Measurements from ENCODE around the gene COPZ1. TPM values are rescaled to one million over a fixed set of nuclear protein-coding genes. Genes with fewer than 3 reads are reported as not detected.
A peak's percentile ranks its signal among the peaks of the same experiment; 100 is the strongest.

Gene COPZ1
- total and polyA plus RNA-seq, 9 of the 15 experiments (the other 6 are each of a cell fraction or from before 2014, with no cell fraction given), result 137 to 487 (median 233) TPM

DNA sequence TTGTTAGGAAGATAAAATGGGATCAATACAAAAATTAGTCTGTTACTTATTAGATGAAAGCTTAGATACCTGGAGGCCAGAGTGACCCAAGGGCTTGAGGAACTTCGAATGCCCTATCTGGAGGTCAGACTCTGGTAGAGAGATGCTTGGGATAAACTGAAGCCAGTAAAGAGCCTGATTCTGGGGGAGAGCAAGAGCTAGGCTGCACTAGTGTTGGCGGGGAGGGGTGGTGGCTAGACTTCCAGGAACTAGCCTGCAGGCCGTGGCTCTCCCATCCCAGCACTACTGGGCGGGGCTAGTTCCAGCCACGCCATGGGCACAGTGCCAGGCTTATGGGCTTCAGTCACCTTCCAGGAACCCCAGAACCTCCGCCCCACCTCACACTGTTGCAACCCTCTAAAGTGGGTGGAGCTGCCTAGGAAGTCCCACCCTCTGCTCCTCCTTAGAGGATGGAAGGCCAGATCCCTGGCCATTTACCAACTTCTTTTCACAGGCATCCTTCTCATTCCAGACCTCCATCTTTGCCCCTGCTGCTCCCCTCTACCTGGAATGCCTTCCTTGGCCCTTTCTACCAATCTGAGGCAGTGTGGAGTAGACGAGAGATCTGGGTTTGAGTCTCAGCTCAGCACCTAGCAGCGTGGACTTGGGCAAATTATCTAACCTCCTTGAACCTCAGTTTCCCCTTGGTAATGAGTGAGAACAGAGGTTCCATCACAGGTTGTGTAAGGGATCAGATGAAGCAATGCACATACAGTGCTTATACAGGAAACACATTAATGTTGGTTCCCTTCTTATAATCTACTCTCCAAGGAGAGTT is 17.8 kb upstream of the COPZ1 start (continued):
- TF ChIP-seq, protein P1, sequence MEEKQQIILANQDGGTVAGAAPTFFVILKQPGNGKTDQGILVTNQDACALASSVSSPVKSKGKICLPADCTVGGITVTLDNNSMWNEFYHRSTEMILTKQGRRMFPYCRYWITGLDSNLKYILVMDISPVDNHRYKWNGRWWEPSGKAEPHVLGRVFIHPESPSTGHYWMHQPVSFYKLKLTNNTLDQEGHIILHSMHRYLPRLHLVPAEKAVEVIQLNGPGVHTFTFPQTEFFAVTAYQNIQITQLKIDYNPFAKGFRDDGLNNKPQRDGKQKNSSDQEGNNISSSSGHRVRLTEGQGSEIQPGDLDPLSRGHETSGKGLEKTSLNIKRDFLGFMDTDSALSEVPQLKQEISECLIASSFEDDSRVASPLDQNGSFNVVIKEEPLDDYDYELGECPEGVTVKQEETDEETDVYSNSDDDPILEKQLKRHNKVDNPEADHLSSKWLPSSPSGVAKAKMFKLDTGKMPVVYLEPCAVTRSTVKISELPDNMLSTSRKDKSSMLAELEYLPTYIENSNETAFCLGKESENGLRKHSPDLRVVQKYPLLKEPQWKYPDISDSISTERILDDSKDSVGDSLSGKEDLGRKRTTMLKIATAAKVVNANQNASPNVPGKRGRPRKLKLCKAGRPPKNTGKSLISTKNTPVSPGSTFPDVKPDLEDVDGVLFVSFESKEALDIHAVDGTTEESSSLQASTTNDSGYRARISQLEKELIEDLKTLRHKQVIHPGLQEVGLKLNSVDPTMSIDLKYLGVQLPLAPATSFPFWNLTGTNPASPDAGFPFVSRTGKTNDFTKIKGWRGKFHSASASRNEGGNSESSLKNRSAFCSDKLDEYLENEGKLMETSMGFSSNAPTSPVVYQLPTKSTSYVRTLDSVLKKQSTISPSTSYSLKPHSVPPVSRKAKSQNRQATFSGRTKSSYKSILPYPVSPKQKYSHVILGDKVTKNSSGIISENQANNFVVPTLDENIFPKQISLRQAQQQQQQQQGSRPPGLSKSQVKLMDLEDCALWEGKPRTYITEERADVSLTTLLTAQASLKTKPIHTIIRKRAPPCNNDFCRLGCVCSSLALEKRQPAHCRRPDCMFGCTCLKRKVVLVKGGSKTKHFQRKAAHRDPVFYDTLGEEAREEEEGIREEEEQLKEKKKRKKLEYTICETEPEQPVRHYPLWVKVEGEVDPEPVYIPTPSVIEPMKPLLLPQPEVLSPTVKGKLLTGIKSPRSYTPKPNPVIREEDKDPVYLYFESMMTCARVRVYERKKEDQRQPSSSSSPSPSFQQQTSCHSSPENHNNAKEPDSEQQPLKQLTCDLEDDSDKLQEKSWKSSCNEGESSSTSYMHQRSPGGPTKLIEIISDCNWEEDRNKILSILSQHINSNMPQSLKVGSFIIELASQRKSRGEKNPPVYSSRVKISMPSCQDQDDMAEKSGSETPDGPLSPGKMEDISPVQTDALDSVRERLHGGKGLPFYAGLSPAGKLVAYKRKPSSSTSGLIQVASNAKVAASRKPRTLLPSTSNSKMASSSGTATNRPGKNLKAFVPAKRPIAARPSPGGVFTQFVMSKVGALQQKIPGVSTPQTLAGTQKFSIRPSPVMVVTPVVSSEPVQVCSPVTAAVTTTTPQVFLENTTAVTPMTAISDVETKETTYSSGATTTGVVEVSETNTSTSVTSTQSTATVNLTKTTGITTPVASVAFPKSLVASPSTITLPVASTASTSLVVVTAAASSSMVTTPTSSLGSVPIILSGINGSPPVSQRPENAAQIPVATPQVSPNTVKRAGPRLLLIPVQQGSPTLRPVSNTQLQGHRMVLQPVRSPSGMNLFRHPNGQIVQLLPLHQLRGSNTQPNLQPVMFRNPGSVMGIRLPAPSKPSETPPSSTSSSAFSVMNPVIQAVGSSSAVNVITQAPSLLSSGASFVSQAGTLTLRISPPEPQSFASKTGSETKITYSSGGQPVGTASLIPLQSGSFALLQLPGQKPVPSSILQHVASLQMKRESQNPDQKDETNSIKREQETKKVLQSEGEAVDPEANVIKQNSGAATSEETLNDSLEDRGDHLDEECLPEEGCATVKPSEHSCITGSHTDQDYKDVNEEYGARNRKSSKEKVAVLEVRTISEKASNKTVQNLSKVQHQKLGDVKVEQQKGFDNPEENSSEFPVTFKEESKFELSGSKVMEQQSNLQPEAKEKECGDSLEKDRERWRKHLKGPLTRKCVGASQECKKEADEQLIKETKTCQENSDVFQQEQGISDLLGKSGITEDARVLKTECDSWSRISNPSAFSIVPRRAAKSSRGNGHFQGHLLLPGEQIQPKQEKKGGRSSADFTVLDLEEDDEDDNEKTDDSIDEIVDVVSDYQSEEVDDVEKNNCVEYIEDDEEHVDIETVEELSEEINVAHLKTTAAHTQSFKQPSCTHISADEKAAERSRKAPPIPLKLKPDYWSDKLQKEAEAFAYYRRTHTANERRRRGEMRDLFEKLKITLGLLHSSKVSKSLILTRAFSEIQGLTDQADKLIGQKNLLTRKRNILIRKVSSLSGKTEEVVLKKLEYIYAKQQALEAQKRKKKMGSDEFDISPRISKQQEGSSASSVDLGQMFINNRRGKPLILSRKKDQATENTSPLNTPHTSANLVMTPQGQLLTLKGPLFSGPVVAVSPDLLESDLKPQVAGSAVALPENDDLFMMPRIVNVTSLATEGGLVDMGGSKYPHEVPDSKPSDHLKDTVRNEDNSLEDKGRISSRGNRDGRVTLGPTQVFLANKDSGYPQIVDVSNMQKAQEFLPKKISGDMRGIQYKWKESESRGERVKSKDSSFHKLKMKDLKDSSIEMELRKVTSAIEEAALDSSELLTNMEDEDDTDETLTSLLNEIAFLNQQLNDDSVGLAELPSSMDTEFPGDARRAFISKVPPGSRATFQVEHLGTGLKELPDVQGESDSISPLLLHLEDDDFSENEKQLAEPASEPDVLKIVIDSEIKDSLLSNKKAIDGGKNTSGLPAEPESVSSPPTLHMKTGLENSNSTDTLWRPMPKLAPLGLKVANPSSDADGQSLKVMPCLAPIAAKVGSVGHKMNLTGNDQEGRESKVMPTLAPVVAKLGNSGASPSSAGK (IDR thresholded peaks at IDR 0.05), result no peak
- TF ChIP-seq RNF2 (IDR thresholded peaks at IDR 0.05), result peak; percentile 66; the same call in 1 of the 2 replicates
- TF ChIP-seq NCOR1 (IDR thresholded peaks at IDR 0.05), result peak; percentile 64
- TF ChIP-seq SAFB (IDR thresholded peaks at IDR 0.05; ENCODE audit: borderline replicate concordance, low read depth, low read length), result no peak
- no peak; the same call in 1 of the 2 replicates for TF ChIP-seq DNMT1 (IDR thresholded peaks at IDR 0.05)
- TF ChIP-seq BRCA1 (IDR thresholded peaks at IDR 0.05), result no peak
- TF ChIP-seq BRCA1 (CRISPR knock-in tag; IDR thresholded peaks at IDR 0.05), result no peak
- TF ChIP-seq, protein P2, sequence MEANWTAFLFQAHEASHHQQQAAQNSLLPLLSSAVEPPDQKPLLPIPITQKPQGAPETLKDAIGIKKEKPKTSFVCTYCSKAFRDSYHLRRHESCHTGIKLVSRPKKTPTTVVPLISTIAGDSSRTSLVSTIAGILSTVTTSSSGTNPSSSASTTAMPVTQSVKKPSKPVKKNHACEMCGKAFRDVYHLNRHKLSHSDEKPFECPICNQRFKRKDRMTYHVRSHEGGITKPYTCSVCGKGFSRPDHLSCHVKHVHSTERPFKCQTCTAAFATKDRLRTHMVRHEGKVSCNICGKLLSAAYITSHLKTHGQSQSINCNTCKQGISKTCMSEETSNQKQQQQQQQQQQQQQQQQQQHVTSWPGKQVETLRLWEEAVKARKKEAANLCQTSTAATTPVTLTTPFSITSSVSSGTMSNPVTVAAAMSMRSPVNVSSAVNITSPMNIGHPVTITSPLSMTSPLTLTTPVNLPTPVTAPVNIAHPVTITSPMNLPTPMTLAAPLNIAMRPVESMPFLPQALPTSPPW (CRISPR knock-in tag; IDR thresholded peaks at IDR 0.05), result peak; percentile 84
- TF ChIP-seq, protein P3, sequence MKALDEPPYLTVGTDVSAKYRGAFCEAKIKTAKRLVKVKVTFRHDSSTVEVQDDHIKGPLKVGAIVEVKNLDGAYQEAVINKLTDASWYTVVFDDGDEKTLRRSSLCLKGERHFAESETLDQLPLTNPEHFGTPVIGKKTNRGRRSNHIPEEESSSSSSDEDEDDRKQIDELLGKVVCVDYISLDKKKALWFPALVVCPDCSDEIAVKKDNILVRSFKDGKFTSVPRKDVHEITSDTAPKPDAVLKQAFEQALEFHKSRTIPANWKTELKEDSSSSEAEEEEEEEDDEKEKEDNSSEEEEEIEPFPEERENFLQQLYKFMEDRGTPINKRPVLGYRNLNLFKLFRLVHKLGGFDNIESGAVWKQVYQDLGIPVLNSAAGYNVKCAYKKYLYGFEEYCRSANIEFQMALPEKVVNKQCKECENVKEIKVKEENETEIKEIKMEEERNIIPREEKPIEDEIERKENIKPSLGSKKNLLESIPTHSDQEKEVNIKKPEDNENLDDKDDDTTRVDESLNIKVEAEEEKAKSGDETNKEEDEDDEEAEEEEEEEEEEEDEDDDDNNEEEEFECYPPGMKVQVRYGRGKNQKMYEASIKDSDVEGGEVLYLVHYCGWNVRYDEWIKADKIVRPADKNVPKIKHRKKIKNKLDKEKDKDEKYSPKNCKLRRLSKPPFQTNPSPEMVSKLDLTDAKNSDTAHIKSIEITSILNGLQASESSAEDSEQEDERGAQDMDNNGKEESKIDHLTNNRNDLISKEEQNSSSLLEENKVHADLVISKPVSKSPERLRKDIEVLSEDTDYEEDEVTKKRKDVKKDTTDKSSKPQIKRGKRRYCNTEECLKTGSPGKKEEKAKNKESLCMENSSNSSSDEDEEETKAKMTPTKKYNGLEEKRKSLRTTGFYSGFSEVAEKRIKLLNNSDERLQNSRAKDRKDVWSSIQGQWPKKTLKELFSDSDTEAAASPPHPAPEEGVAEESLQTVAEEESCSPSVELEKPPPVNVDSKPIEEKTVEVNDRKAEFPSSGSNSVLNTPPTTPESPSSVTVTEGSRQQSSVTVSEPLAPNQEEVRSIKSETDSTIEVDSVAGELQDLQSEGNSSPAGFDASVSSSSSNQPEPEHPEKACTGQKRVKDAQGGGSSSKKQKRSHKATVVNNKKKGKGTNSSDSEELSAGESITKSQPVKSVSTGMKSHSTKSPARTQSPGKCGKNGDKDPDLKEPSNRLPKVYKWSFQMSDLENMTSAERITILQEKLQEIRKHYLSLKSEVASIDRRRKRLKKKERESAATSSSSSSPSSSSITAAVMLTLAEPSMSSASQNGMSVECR (CRISPR knock-in tag; IDR thresholded peaks at IDR 0.05), result no peak
- TF ChIP-seq ZNF408 (CRISPR knock-in tag; IDR thresholded peaks at IDR 0.05; ENCODE audit: low read depth), result no peak
